GM19395 (cell line): ENCODE measurements around the gene HCAR2.
"Not testable (repeated sequence)": the region's sequence is repeated elsewhere in the genome, so short reads cannot be mapped to it uniquely, and the experiment has no call there.

Source experiments
- ATAC-seq: cut with Tn5 transposase; IDR thresholded peaks from one replicate; pipeline ENCODE4 v1.9.1; 2021; ENCODE audit warnings: mild to moderate bottlenecking, moderate library complexity; ENCODE audit not compliant: unreplicated experiment

HCAR2 gene

GRCh38 chr12:122702890-122703611 is at the start of gene HCAR2:
HCAR2 (minus strand) TSS chr12:122703357; CDS start chr12:122703283, 74 bp downstream.
- not testable (repeated sequence) for ATAC-seq

GRCh38 chr12:122752464-122753318 is 49.5 kb upstream of the HCAR2 start, which contains the start of gene DENR:
DENR (plus strand) TSS chr12:122752824; CDS start chr12:122753702, 878 bp downstream.
- ATAC-seq = peak; percentile 93

DNA sequence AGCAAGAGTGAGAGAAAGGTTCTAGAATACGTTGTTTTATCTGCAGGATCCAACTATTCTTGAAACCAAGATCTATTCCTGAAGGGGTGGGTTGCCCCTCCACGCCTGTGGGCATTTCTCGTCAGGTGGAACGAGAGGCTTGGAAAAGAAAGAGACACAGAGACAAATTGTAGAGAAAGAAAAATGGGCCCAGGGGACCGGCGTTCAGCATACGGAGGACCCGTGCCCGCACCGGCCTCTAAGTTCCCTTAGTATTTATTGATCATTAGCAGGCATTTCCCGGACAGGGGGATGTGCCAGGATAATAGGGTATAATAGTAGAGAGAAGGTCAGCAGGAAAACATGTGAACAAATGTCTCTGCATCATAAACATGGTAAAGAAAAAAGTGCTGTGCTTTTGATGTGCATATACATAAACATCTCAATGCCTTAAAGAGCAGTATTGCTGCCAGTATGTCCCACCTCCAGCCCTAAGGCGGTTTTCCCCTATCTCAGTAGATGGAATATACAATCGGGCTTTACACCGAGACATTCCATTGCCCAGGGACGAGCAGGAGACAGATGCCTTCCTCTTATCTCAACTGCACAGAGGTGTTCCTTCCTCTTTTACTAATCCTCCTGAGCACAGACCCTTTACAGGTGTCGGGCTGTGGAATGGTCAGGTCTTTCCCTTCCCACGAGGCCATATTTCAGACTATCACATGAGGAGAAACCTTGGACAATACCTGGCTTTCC is 47.8 kb upstream of the HCAR2 start:
- ATAC-seq = not testable (repeated sequence)

- ATAC-seq = no peak
Observed at GRCh38 chr12:122749569-122750332, 46.6 kb upstream of the HCAR2 start.

GRCh38 chr12:122747224-122748135 is 44.3 kb upstream of the HCAR2 start:
- ATAC-seq = no peak

GRCh38 chr12:122743895-122744525 is 40.9 kb upstream of the HCAR2 start:
- no peak for ATAC-seq

DNA sequence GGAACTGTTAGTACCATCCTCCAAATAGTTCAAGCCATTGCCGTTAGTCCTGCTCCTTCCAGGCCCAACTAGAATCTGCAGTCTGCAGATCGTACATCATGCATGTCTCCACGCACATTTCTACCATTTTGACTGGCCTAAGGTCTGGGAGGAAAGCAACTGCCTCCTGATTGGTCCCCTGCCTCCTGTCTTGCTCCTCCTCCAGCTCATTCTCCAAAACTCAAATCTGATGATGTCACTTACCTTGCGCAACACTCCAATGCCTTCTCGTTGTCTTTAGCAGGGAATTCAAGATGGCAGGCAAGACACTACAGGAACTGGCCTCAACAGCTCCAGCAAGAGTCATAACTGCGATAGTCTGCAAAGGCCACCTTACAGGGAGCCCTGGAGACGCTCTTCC is 37.2 kb upstream of the HCAR2 start:
- no peak for ATAC-seq

GRCh38 chr12:122738571-122738970 is 35.4 kb upstream of the HCAR2 start:
- ATAC-seq = no peak

DNA sequence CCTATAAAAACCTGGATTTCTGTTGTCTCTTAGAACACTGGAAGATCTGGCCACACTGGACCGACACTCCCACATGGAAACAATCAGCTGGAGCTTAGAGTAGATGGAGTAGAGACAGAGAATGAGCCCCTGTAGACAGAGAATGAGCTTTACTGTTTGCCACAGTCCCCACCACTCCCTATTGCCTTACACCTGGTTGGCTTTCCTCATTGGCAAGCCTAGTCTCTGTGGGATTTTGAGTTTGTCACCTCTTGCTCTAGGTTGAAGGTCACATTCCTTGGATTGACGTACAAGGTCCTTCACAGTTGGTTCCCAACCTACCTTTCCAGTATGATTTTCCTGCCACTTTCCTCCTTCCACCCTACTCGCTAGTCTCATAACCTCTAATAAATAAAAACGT is 29.5 kb upstream of the HCAR2 start:
- ATAC-seq = no peak

- ATAC-seq = no peak
Observed at GRCh38 chr12:122732170-122732569, 29.0 kb upstream of the HCAR2 start.

- no peak for ATAC-seq
Observed at GRCh38 chr12:122730215-122731014, 27.3 kb upstream of the HCAR2 start, which contains the start of gene HCAR1. HCAR1 (minus strand) TSS chr12:122730844; CDS start chr12:122730339, 505 bp downstream.

DNA sequence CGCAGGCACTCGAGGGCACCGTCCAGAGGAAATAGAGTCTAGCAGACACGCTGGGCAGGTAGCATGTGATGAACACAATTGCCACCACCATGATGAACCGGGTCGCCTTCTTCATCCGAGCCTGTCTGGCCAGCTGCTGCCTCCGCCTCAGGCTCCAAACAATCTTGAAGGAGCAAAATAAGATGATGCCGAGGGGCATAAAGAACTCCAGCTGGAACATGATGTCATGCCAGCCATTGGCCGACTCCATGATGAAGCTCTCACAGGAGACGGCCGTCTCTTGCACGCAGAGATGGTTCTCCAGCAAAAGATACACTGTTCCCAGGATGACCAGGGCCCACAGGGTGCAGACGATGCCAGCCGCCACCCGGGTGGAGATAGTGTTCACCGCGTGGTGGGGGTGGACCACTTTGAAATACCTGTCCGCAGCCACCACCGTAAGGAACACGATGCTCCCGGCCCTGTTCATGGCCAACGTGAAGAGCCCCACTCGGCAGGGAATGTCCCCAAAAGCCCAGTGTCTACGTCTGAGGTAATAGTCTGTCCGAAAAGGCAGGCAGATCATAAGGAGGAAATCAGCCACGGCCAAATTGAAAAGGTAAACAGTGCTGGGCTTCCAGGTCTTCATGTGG is 26.5 kb upstream of the HCAR2 start:
- ATAC-seq = no peak

DNA sequence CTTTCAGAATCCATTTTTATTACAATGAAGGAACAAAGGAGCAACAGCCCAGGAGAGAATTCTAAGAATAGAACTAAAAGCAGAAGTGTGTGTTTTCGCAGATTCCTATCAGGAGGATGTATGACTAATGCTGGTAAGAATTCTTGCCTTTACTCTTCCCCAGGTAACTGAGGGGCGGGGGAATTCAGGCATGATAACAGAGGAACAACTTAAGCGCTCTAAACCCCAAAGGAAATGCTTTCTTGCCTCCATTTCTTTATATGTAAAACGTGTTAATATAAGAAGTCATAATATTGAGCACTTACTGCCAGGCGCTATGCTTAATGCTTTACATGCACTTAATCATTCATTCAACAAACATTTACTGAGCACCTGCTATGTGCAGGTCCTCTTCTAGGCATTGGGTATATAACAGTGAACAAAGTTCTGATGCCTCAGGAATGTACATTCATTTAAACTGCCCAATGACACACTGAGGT is 23.0 kb upstream of the HCAR2 start:
- ATAC-seq = peak; percentile 42

GRCh38 chr12:122725452-122726079 is 22.4 kb upstream of the HCAR2 start:
- no peak for ATAC-seq

- ATAC-seq = no peak
Observed at GRCh38 chr12:122724641-122725243, 21.6 kb upstream of the HCAR2 start.

DNA sequence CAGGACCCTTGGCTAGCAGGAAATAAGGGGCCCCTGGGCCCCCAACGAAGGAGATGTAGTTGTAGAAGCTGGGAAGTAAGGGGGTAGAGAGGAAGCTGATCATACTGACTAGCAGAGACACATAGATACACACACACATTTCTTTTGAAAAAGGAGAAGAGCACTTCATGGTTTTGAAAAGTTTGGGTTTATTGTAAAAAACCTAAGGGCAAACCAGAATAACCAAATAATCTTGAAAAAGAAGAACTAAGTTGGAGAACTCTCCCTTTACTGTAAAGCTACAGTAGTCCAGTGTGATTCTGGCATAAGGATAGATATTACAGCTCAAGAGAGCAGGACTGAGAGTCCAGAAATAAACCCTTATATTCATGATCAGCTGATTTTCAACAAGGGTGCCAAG is 19.2 kb upstream of the HCAR2 start:
- no peak for ATAC-seq
